Trophoblast cell (in vitro differentiated cells and primary cell): ENCODE results near the gene ATP1A4.

Source experiments
- DNase-seq, 2 donors: peaks; one replicate each; pipeline ENCODE4 v3.0.0-alpha.2; 2016
- H2AFZ ChIP-seq: 2 replicates; pipeline ENCODE4 v1.6.1; 2013; ENCODE audit warnings: low read length, moderate library complexity, mild to moderate bottlenecking; ENCODE audit not compliant: insufficient read depth, poor library complexity
- H2AK5ac ChIP-seq: 2 replicates; pipeline ENCODE4 v1.6.1; 2013; ENCODE audit warnings: mild to moderate bottlenecking, low read length
- H2BK120ac ChIP-seq: 2 replicates; pipeline ENCODE4 v1.6.1; 2013; ENCODE audit warnings: low read length, mild to moderate bottlenecking, moderate library complexity; ENCODE audit not compliant: insufficient read depth, poor library complexity
- H2BK12ac ChIP-seq: 2 replicates; pipeline ENCODE4 v1.6.1; 2013; ENCODE audit warnings: mild to moderate bottlenecking, low read length, moderate library complexity
- H2BK5ac ChIP-seq: 2 replicates; pipeline ENCODE4 v1.6.1; 2013; ENCODE audit warnings: low read length, low read depth, moderate library complexity, mild to moderate bottlenecking; ENCODE audit not compliant: poor library complexity
- H3K14ac ChIP-seq: 2 replicates; pipeline ENCODE4 v1.6.1; 2013; ENCODE audit warnings: mild to moderate bottlenecking, low read length
- H3K18ac ChIP-seq: 2 replicates; pipeline ENCODE4 v1.6.1; 2013; ENCODE audit warnings: mild to moderate bottlenecking, low read length
- H3K23ac ChIP-seq: 2 replicates; pipeline ENCODE4 v1.6.1; 2013; ENCODE audit warnings: low read length
- H3K27ac ChIP-seq: 2 replicates; pipeline ENCODE4 v1.5.1; 2013; ENCODE audit warnings: low read depth, mild to moderate bottlenecking, inconsistent platforms, low read length, moderate library complexity
- H3K27me3 ChIP-seq: 2 replicates; pipeline ENCODE4 v1.6.1; 2013; ENCODE audit warnings: inconsistent platforms, mild to moderate bottlenecking, low read length, moderate library complexity; ENCODE audit not compliant: insufficient read depth
- H3K36me3 ChIP-seq, 2 experiments: 1 replicate in 1 of 2; 2 replicates in 1 of 2; pipeline ENCODE4 v1.6.1; 2013; ENCODE audit warnings: low read length in 2 of 2, mild to moderate bottlenecking in 2 of 2, moderate library complexity in 1 of 2; ENCODE audit not compliant: insufficient read depth in 2 of 2, control insufficient read depth in 1 of 2
- H3K4ac ChIP-seq: 2 replicates; pipeline ENCODE4 v1.6.1; 2013; ENCODE audit warnings: low read depth, mild to moderate bottlenecking, low read length, moderate library complexity
- H3K4me1 ChIP-seq, 2 experiments: 1 replicate in 1 of 2; 2 replicates in 1 of 2; pipeline ENCODE4 v1.6.1; 2013; ENCODE audit warnings: low read length in 2 of 2, mild to moderate bottlenecking in 2 of 2, moderate library complexity in 1 of 2; ENCODE audit not compliant: insufficient read depth in 2 of 2, control insufficient read depth in 1 of 2
- H3K4me2 ChIP-seq: 2 replicates; pipeline ENCODE4 v1.6.1; 2013; ENCODE audit warnings: inconsistent platforms, mild to moderate bottlenecking, low read length, moderate library complexity
- H3K4me3 ChIP-seq: 2 replicates; pipeline ENCODE4 v1.5.1; 2013; ENCODE audit warnings: mild to moderate bottlenecking, low read depth, low read length, inconsistent platforms
- H3K79me1 ChIP-seq: one replicate; pipeline ENCODE4 v1.6.1; 2013; ENCODE audit warnings: low read length
- H3K79me2 ChIP-seq: 2 replicates; pipeline ENCODE4 v1.6.1; 2013; ENCODE audit warnings: low read length, mild to moderate bottlenecking; ENCODE audit not compliant: control insufficient read depth, insufficient read depth, poor library complexity
- H3K9ac ChIP-seq: 2 replicates; pipeline ENCODE4 v1.6.1; 2013; ENCODE audit warnings: mild to moderate bottlenecking, low read length
- H3K9me3 ChIP-seq: 2 replicates; pipeline ENCODE4 v1.6.1; 2013; ENCODE audit warnings: low read depth, mild to moderate bottlenecking, control low read depth, inconsistent platforms, low read length; ENCODE audit not compliant: insufficient read depth
- H4K12ac ChIP-seq: 2 replicates; pipeline ENCODE4 v1.6.1; 2013; ENCODE audit warnings: low read depth, mild to moderate bottlenecking, low read length, moderate library complexity
- H4K8ac ChIP-seq: 2 replicates; pipeline ENCODE4 v1.6.1; 2013; ENCODE audit warnings: low read depth, mild to moderate bottlenecking, low read length, moderate library complexity
- H4K91ac ChIP-seq: one replicate; pipeline ENCODE4 v1.6.1; 2013; ENCODE audit warnings: low read depth, mild to moderate bottlenecking, low read length, moderate library complexity
- WGBS: extraction: QIAGEN DNeasy Blood & Tissue Kit; methylation state at CpG from one replicate; pipeline ENCODE4 v1.1.7; 2013; ENCODE audit warnings: missing lambda C conversion rate; ENCODE audit not compliant: insufficient read length, insufficient coverage; ENCODE audit errors: extremely low coverage; 5-methylcytosine and 5-hydroxymethylcytosine counted together

Gene ATP1A4

DNA sequence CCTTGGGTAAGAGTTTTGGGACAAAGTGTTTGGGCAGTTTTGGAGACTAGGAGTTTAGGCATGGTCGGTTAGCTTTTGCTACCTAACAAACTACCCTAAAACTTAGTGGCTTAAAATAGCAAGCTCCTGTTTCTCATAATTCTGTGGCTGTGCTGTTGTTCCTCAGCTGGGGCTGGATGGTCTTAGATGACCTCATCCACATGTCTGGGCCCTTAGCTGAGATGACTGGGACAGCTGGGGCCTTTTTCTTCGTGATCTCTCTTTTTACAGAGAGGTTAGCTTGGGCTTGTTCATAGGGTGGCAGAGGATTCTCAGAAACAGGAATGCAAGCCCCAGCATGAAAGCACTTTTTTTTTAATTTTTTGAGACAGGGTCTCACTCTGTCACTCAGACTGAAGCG is 6.6 kb downstream of the ATP1A4 start:
- Histone ChIP-seq H4K12ac (no peak overlapping the region), H4K8ac (no peak overlapping the region), H3K4me3 (no peak overlapping the region), H2BK5ac (no peak overlapping the region), H2BK120ac (no peak overlapping the region), H3K9ac (no peak overlapping the region), H3K36me3 (no peaks in the 10 kb centered on the region), H3K27me3 (no peaks in the 10 kb centered on the region), H3K23ac (no peak overlapping the region), H3K79me1 (no peaks in the 10 kb centered on the region), H2BK12ac (no peak overlapping the region), H4K91ac (no peak overlapping the region), H3K4me1 (no peaks in the 10 kb centered on the region), H2AK5ac (no peak overlapping the region), H3K4ac (no peak overlapping the region), H3K79me2 (no peaks in the 10 kb centered on the region), H3K14ac (no peak overlapping the region), H2AFZ (no peak overlapping the region), H3K9me3 (no peaks in the 10 kb centered on the region), H3K18ac (no peak overlapping the region), H3K27ac (no peak overlapping the region), H3K4me2 (no peak overlapping the region)
- DNase-seq = no peak
- WGBS = no CpG with 5 or more reads among the region's 3 CpGs

- Histone ChIP-seq H2BK12ac (no peak overlapping the region), H3K36me3 (no peaks in the 10 kb centered on the region), H3K18ac (no peak overlapping the region), H3K4ac (no peak overlapping the region), H2AFZ (no peak overlapping the region), H3K9me3 (no peaks in the 10 kb centered on the region), H3K79me1 (no peaks in the 10 kb centered on the region), H3K23ac (no peak overlapping the region), H3K27ac (no peak overlapping the region), H4K8ac (no peak overlapping the region), H3K27me3 (no peaks in the 10 kb centered on the region), H3K4me2 (no peak overlapping the region), H2AK5ac (no peak overlapping the region), H3K4me3 (no peak overlapping the region), H4K12ac (no peak overlapping the region), H3K9ac (no peak overlapping the region), H4K91ac (no peak overlapping the region), H3K14ac (no peak overlapping the region), H2BK120ac (no peak overlapping the region), H3K79me2 (no peaks in the 10 kb centered on the region), H2BK5ac (no peak overlapping the region), H3K4me1 (no peaks in the 10 kb centered on the region)
- WGBS = no CpG with 5 or more reads among the region's 4 CpGs
- DNase-seq = no peak
Observed at GRCh38 chr1:160158534-160158933, 7.1 kb downstream of the ATP1A4 start.

- Histone ChIP-seq H4K12ac (no peak overlapping the region), H3K23ac (no peak overlapping the region), H3K27me3 (no peaks in the 10 kb centered on the region), H4K91ac (no peak overlapping the region), H3K4me3 (no peak overlapping the region), H3K4me1 (no peaks in the 10 kb centered on the region), H3K4me2 (no peak overlapping the region), H3K79me2 (no peaks in the 10 kb centered on the region), H3K79me1 (no peaks in the 10 kb centered on the region), H3K36me3 (no peaks in the 10 kb centered on the region), H3K27ac (no peak overlapping the region), H2AFZ (no peak overlapping the region), H2AK5ac (no peak overlapping the region), H3K18ac (no peak overlapping the region), H3K9ac (no peak overlapping the region), H3K4ac (no peak overlapping the region), H3K14ac (no peak overlapping the region), H2BK120ac (no peak overlapping the region), H2BK12ac (no peak overlapping the region), H3K9me3 (no peaks in the 10 kb centered on the region), H4K8ac (no peak overlapping the region), H2BK5ac (no peak overlapping the region)
- no peak for DNase-seq
Observed at GRCh38 chr1:160159846-160160245, 8.4 kb downstream of the ATP1A4 start.

DNA sequence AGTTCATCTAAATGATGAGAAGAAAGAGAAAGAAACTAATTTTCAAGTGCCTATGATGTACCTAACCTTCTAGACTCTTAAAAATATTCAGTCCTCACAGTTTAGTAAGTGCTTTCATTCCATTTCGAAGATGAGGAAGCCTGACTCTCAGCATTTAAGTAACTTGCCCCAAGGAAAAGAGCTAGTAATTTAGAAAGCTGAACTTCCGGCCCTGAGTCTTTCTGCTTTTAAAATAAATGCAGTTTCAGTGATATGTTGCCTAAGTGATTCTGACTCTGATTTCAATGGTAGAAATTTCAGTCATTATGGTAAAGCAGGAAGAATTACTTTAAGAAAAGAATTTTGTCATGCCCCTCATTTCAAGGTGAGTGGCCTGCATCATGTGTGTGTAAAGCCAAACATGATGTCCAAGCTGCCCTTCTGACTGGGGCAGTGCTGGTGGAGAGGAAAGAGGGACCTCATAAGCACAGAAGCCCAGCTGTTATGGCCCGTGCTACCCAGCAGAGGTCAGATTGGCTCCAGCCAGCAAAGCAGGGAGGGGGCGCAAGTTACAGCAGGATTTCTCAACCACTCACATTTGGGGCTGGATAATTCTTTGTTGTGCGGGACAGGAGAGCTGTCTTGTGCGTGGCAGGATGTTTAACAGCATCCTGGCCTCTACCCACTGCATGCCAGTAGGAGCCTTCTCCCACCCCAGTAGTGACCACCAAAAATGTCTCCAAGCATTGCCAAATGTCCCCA is 10.7 kb downstream of the ATP1A4 start:
- no peak overlapping the region for H2BK5ac ChIP-seq
- H3K4me3 ChIP-seq = no peak overlapping the region
- DNase-seq = peak in 1 of 2 donors; percentile 64
- no peaks in the 10 kb centered on the region for H3K4me1 ChIP-seq
- H3K27ac ChIP-seq = no peak overlapping the region
- no peak overlapping the region for H4K91ac ChIP-seq
- H3K18ac ChIP-seq = no peak overlapping the region
- H3K79me2 ChIP-seq = no peaks in the 10 kb centered on the region
- no peaks in the 10 kb centered on the region for H3K79me1 ChIP-seq
- peak overlapping the region; percentile 15 for H2BK12ac ChIP-seq
- H3K9me3 ChIP-seq = no peaks in the 10 kb centered on the region
- no peak overlapping the region for H3K23ac ChIP-seq
- no peak overlapping the region for H2AK5ac ChIP-seq
- WGBS = no CpG with 5 or more reads among the region's 6 CpGs
- H4K12ac ChIP-seq = no peak overlapping the region
- H3K4ac ChIP-seq = no peak overlapping the region
- H3K36me3 ChIP-seq = no peaks in the 10 kb centered on the region
- no peak overlapping the region for H2AFZ ChIP-seq
- no peak overlapping the region for H2BK120ac ChIP-seq
- H3K9ac ChIP-seq = no peak overlapping the region
- H3K4me2 ChIP-seq = no peak overlapping the region
- H4K8ac ChIP-seq = no peak overlapping the region
- no peak overlapping the region for H3K14ac ChIP-seq
- no peaks in the 10 kb centered on the region for H3K27me3 ChIP-seq
